Measurements from ENCODE around the gene PPP1R3F.

PPP1R3F gene

DNA sequence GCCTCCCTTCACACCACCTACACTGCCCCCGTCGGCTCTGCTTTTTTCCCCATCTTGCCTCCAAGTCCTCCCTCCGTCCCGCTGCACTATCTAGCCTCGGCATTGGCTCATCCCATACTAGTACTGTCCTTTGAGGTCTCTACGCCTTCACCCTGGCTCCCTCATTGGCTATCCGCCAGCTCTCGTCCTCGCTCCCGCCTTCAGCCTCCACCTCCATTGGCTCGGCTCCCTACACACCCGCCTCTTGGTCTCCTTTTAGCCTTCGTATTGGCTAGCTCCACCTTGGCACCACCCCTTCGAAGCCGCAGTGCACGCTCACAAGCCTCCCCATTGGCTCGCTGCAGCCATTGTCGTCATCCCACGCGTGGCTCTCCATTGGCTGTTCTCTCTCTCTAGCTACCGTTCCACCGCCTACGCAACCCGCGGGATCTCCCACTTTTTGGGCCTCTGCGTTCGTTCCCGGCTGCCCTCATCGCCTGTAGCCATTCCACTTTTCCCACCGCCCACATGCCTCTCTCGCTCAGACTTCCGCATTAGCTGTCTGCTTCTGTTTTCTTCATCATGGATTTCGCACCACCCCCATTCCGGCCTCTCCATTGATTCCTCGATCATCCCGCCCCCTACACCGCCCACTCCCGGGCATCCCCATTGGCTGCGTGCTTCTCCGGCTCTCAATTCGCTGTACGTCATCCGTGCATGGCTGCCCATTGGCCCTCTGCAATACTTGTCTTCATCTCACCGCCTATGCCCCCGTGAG, 405 bp upstream of the PPP1R3F start:
- H3K36me3 Mint-ChIP-seq (ENCODE audit: insufficient read depth), result peaks cover 18% of the 10 kb centered on the region
- H3K27ac Mint-ChIP-seq (ENCODE audit: low read depth), result peak overlapping the region; percentile 98
- no peaks in the 10 kb centered on the region for H3K27me3 Mint-ChIP-seq
- peak; percentile 85 for ATAC-seq (replicated peaks; ENCODE audit: extremely low read depth, poor library complexity, severe bottlenecking)
- H3K4me1 Mint-ChIP-seq, result peaks cover 41% of the 10 kb centered on the region
- H3K9me3 Mint-ChIP-seq, result no peaks in the 10 kb centered on the region
- DNase-seq (ENCODE audit: low spot score in 2 of 2), result peak; percentile 77 to 93
- H3K4me3 Mint-ChIP-seq, result peak overlapping the region; percentile 84

DNA sequence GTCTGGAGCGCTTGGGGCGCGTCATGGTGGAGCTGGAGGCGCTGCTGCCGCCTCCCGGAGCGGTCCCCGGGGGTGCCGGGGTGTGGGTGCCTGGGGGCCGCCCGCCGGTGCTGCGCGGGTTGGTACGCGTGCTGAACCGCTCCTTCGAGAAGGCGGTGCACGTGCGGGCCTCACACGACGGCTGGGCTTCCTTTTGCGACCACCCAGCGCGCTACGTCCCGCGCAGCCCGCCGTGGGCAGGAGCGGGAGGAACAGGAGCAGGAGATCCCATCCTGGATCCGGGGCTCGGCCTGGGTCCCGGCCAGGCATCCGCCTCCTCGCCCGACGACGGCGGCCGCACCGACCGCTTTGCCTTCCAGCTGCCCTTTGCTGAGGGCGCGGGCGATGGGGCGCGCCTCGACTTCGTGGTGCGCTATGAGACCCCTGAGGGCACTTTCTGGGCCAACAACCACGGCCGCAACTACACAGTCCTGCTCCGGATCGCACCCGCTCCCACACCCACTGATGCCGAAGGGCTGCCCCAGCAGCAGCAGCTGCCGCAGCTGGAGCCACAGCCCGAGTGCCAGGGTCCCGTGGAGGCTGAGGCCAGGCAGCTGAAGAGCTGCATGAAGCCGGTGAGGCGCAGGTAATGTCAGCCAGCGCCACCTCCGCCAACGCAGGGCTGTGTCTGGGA, 792 bp downstream of the PPP1R3F start:
- Mint-ChIP-seq H3K27me3 (no peaks in the 10 kb centered on the region), H3K36me3 (ENCODE audit: insufficient read depth) (peaks cover 18% of the 10 kb centered on the region), H3K4me1 (peaks cover 52% of the 10 kb centered on the region), H3K9me3 (no peaks in the 10 kb centered on the region), H3K4me3 (peak overlapping the region; percentile 84), H3K27ac (ENCODE audit: low read depth) (peak overlapping the region; percentile 73)
- no peak for DNase-seq (ENCODE audit: low spot score in 2 of 2)
- ATAC-seq (replicated peaks; ENCODE audit: extremely low read depth, poor library complexity, severe bottlenecking), result no peak

DNA sequence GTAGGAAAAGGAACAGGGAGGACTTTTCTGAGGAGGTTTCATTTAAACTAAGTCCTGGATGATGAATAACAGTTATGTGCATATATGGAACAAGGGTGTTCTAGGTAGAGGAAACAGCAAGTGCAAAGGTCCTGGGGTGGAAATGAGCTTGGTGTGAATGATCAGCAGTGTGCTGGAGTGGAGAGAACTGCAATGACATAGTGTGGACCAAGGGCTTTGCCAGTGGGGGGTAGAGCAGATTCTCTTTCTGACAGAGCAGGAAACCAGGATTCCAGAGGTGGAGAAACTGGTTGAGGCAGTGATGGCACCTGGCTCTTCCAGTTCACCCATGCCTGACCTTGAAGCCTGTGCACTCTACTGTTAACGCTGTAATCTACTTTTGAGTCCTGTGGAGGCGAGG, 1.7 kb downstream of the PPP1R3F start:
- DNase-seq (ENCODE audit: low spot score in 2 of 2), result no peak
- Mint-ChIP-seq H3K36me3 (ENCODE audit: insufficient read depth) (peaks cover 18% of the 10 kb centered on the region), H3K4me3 (peak overlapping the region; percentile 75), H3K27me3 (no peaks in the 10 kb centered on the region), H3K4me1 (peaks cover 58% of the 10 kb centered on the region), H3K27ac (ENCODE audit: low read depth) (peak overlapping the region; percentile 73), H3K9me3 (no peaks in the 10 kb centered on the region)
- ATAC-seq (replicated peaks; ENCODE audit: extremely low read depth, poor library complexity, severe bottlenecking), result no peak

DNA sequence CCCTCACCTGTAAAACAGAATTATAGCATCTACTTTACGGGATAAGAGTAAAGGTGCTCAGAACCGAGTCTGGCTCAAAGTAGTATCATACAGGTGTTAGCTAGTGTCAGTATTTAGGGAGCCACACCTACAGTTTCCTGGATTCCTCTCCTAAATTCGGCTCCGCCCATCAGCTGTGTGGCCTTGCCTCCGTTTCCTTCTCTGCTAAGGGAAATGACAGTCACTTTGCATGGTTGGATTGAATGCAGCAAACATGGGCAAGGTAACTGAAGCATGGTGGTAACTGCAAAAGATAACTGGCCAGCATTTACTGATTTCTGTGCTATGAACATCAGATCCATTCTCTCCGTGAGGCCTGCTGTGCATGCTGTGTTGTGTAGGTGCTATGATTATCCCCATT, 2.8 kb downstream of the PPP1R3F start:
- peak overlapping the region; percentile 73 for H3K27ac Mint-ChIP-seq (ENCODE audit: low read depth)
- no peaks in the 10 kb centered on the region for H3K9me3 Mint-ChIP-seq
- ATAC-seq (replicated peaks; ENCODE audit: extremely low read depth, poor library complexity, severe bottlenecking) (no peak), DNase-seq (ENCODE audit: low spot score in 2 of 2) (no peak)
- peaks cover 63% of the 10 kb centered on the region for H3K4me1 Mint-ChIP-seq
- H3K4me3 Mint-ChIP-seq, result peak overlapping the region; percentile 75
- H3K36me3 Mint-ChIP-seq (ENCODE audit: insufficient read depth), result peaks cover 18% of the 10 kb centered on the region
- no peaks in the 10 kb centered on the region for H3K27me3 Mint-ChIP-seq

DNA sequence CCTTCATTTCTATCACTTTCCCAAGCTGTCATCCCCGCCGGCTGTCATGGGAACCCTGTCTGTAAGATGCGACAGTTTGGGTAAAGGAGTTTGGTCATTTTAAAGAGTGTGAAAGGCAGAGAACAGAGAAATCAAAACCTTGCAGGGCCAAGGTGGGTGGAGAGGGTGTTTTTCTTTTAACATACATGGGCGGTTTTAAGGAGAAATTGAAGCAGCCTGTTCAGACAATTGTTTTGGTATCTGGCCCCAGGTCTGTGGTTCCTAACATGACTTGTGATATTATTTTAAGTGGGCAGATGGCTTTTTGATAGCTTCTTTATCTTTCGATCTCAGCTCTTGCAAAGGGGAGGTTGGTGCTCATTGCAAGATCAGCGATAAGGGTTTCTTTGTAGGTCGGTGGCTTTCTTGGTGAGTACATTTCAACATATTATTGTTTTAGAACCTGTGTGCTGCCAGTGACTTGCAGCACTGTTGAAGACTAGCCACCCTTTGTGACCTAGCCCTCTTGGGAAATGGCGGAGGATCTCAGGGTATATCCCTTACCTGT, 3.7 kb downstream of the PPP1R3F start:
- peaks cover 19% of the 10 kb centered on the region for H3K36me3 Mint-ChIP-seq (ENCODE audit: insufficient read depth)
- no peaks in the 10 kb centered on the region for H3K9me3 Mint-ChIP-seq
- H3K4me1 Mint-ChIP-seq, result peaks cover 68% of the 10 kb centered on the region
- peak overlapping the region; percentile 75 for H3K4me3 Mint-ChIP-seq
- H3K27me3 Mint-ChIP-seq, result no peaks in the 10 kb centered on the region
- peak in 1 of 2 donors; percentile 21 for DNase-seq (ENCODE audit: low spot score in 2 of 2)
- H3K27ac Mint-ChIP-seq (ENCODE audit: low read depth), result peak overlapping the region; percentile 73
- no peak for ATAC-seq (replicated peaks; ENCODE audit: extremely low read depth, poor library complexity, severe bottlenecking)

DNA sequence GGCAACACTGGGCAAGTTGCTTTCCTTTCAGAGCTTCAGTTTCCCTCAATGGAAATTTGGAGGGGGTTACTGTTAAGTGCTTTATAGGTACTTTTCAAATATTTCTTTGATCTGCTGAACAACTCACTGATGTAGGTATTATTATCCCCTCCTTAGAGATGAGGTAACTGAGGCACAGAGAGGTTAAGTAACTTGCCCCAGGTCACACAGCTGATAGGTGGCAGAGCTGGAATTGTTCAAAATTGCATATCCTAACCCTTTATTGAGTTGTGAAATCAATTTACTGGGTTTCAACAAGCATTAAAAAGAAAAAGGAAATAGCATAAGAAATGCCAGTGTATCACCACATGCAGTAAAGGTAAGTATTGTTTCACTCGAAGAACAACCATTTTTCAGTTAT, 6.6 kb downstream of the PPP1R3F start:
- H3K27ac Mint-ChIP-seq (ENCODE audit: low read depth), result no peak overlapping the region
- ATAC-seq (replicated peaks; ENCODE audit: extremely low read depth, poor library complexity, severe bottlenecking) (no peak), DNase-seq (ENCODE audit: low spot score in 2 of 2) (no peak)
- peaks cover 8% of the 10 kb centered on the region for H3K36me3 Mint-ChIP-seq (ENCODE audit: insufficient read depth)
- no peaks in the 10 kb centered on the region for H3K27me3 Mint-ChIP-seq
- no peak overlapping the region for H3K4me3 Mint-ChIP-seq
- no peaks in the 10 kb centered on the region for H3K9me3 Mint-ChIP-seq
- H3K4me1 Mint-ChIP-seq, result peaks cover 62% of the 10 kb centered on the region

DNA sequence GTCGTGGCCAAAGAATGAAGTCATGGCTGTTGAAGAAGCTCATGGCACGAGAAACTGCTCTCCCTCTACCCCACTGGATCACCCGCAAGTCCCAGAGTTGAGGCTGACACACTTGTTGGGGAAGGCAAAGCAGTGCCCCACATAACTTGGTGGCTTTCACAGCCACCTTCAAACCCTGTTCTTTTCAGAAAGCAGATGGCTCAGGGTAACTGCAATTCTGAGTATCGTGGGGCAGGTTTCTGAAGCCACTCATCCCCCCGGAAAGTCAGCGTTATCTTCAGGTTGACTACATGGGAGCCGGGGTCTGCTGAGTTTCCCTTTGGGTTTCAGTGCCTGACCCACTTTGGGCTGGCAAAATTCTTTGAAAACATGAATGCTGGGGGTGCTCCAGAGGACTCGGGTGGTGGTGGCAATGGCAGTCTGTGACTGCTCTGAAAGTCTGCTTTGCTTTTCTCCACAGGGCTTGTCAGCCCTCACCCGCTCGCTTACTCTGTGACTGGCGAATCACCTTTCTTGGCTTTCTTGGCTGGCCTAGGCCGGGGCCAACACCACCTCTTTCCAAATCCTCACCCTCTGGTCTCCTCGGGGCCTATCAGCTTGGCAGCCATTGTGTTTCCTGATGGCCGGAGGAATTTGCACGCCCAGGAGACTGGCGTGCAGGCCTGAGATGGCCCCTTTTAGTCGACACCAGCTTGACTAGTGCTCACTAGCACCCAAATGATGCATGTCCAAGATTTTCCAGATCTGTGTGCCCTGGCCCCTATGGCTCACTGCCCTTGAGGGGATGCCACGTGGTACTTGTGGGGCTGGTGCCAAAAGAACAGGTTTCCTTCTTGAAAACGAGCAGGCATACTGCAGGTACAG, 7.3 kb downstream of the PPP1R3F start:
- H3K9me3 Mint-ChIP-seq, result no peaks in the 10 kb centered on the region
- DNase-seq (ENCODE audit: low spot score in 2 of 2) (no peak), ATAC-seq (replicated peaks; ENCODE audit: extremely low read depth, poor library complexity, severe bottlenecking) (no peak)
- H3K27ac Mint-ChIP-seq (ENCODE audit: low read depth), result peak overlapping the region; percentile 44
- H3K36me3 Mint-ChIP-seq (ENCODE audit: insufficient read depth), result peaks cover 7% of the 10 kb centered on the region
- H3K4me1 Mint-ChIP-seq, result peaks cover 59% of the 10 kb centered on the region
- no peaks in the 10 kb centered on the region for H3K27me3 Mint-ChIP-seq
- H3K4me3 Mint-ChIP-seq, result peak overlapping the region; percentile 59

DNA sequence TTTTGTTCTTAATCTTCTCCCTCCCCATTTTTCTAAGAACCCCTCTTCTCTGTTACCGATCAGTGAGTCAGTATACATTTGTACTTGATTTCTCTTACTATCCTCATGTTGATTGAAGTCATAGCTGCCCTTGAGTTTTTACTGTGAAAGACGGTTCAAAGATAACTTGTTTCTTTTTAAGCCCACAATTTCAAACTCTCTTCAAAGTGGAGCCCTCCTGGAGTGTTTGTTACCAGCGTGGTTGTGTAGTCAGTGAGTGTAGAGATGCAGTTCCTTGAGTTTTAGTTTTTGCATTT, 7.9 kb downstream of the PPP1R3F start:
- H3K27me3 Mint-ChIP-seq, result no peaks in the 10 kb centered on the region
- no peaks in the 10 kb centered on the region for H3K9me3 Mint-ChIP-seq
- peak overlapping the region; percentile 59 for H3K4me3 Mint-ChIP-seq
- no peak for DNase-seq (ENCODE audit: low spot score in 2 of 2)
- H3K4me1 Mint-ChIP-seq, result peaks cover 62% of the 10 kb centered on the region
- no peak for ATAC-seq (replicated peaks; ENCODE audit: extremely low read depth, poor library complexity, severe bottlenecking)
- H3K36me3 Mint-ChIP-seq (ENCODE audit: insufficient read depth), result peaks cover 6% of the 10 kb centered on the region
- H3K27ac Mint-ChIP-seq (ENCODE audit: low read depth), result peak overlapping the region; percentile 44

DNA sequence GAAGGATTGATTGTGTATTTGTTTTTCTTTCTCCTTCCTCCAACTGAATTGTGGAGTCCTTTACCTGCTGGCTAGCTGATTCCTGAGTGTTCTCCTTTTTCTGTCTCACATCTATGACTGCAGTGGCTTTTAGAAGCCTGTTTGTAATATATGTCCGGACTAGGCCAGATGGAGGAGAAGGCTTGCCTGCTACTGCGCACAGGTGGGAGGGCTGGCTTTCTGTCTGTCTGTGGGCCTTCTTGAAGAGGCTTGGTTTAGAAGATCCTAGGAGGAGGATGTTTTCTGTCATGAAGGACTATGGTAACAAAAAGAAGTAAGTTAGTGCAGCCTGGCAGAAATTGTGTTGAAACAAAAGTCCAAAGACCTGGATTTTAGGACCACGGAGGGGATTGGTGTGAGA, 8.5 kb downstream of the PPP1R3F start:
- no peaks in the 10 kb centered on the region for H3K27me3 Mint-ChIP-seq
- H3K36me3 Mint-ChIP-seq (ENCODE audit: insufficient read depth), result peaks cover 4% of the 10 kb centered on the region
- ATAC-seq (replicated peaks; ENCODE audit: extremely low read depth, poor library complexity, severe bottlenecking) (no peak), DNase-seq (ENCODE audit: low spot score in 2 of 2) (no peak)
- no peaks in the 10 kb centered on the region for H3K9me3 Mint-ChIP-seq
- peaks cover 58% of the 10 kb centered on the region for H3K4me1 Mint-ChIP-seq
- peak overlapping the region; percentile 59 for H3K4me3 Mint-ChIP-seq
- H3K27ac Mint-ChIP-seq (ENCODE audit: low read depth), result peak overlapping the region; percentile 44

DNA sequence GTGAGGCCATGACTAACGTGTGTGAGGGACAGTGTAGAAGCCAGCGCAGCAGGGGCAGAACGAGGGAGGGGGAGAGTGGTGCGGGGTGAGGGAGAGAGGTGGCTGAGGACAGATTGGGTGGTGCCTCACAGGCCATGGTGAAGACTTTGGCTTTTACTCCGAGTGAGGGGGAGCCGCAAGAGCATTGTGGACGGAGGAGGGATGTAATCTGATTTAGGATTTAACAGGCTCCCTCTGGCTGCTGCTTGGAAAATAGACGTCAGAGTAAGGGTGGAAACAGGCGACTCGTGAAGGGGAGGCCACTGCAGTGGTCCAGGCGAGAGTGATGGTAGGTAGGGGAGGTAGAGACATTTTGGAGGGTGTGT, 13.0 kb downstream of the PPP1R3F start:
- Mint-ChIP-seq H3K27ac (ENCODE audit: low read depth) (no peak overlapping the region), H3K9me3 (no peaks in the 10 kb centered on the region), H3K4me3 (no peak overlapping the region), H3K36me3 (ENCODE audit: insufficient read depth) (peaks cover 8% of the 10 kb centered on the region), H3K27me3 (no peaks in the 10 kb centered on the region), H3K4me1 (peaks cover 25% of the 10 kb centered on the region)
- no peak for DNase-seq (ENCODE audit: low spot score in 2 of 2)
- ATAC-seq (replicated peaks; ENCODE audit: extremely low read depth, poor library complexity, severe bottlenecking), result no peak

DNA sequence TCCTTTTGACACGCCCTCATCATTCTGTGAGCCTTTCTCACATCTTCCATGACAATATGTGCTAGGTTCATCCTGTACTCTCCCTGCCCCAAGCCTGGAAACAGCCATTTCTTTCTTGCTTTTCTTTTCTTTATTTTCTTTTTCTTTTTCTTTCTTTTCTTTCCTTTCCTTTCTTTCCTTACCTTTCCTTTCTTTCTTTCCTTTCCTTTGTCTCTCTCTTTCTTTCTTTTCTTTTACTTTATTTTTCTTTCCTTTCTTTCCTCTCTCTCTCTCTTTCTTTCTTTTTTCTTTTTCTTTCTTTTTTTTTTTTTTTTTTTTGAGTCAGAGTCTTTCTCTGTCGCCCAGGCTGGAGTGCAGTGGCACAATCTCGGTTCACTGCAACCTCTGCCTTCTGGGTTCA, 14.6 kb downstream of the PPP1R3F start:
- Mint-ChIP-seq H3K36me3 (ENCODE audit: insufficient read depth) (peaks cover 7% of the 10 kb centered on the region), H3K4me3 (no peak overlapping the region), H3K27me3 (no peaks in the 10 kb centered on the region), H3K9me3 (no peaks in the 10 kb centered on the region), H3K4me1 (peaks cover 21% of the 10 kb centered on the region), H3K27ac (ENCODE audit: low read depth) (peak overlapping the region; percentile 62)
- ATAC-seq (replicated peaks; ENCODE audit: extremely low read depth, poor library complexity, severe bottlenecking) (no peak), DNase-seq (ENCODE audit: low spot score in 2 of 2) (no peak)

DNA sequence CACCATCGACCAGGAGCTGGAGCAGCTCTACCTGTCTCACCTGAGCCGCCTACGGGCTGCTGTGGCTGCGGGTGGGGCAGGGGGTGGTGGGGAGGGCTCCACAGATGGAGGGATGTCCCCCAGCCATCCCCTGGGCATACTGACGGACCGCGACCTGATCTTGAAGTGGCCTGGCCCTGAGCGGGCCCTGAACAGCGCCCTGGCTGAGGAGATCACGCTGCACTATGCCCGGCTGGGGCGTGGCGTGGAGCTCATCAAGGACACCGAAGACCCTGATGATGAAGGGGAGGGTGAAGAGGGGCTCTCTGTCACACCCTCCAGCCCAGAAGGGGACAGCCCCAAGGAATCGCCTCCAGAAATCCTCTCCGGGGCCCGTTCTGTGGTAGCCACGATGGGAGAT, 16.5 kb downstream of the PPP1R3F start:
- DNase-seq (ENCODE audit: low spot score in 2 of 2) (no peak), ATAC-seq (replicated peaks; ENCODE audit: extremely low read depth, poor library complexity, severe bottlenecking) (no peak)
- H3K27ac Mint-ChIP-seq (ENCODE audit: low read depth), result no peak overlapping the region
- no peaks in the 10 kb centered on the region for H3K27me3 Mint-ChIP-seq
- peaks cover 4% of the 10 kb centered on the region for H3K36me3 Mint-ChIP-seq (ENCODE audit: insufficient read depth)
- H3K4me3 Mint-ChIP-seq, result no peak overlapping the region
- H3K4me1 Mint-ChIP-seq, result peaks cover 21% of the 10 kb centered on the region
- H3K9me3 Mint-ChIP-seq, result no peaks in the 10 kb centered on the region
